ENCODE measurements around the gene MFSD1. TPM values are rescaled to one million over a fixed set of nuclear protein-coding genes. Genes with fewer than 3 reads are reported as not detected.

MFSD1 gene
- total RNA-seq, 1 experiment from 2014 or later = 116 TPM

DNA sequence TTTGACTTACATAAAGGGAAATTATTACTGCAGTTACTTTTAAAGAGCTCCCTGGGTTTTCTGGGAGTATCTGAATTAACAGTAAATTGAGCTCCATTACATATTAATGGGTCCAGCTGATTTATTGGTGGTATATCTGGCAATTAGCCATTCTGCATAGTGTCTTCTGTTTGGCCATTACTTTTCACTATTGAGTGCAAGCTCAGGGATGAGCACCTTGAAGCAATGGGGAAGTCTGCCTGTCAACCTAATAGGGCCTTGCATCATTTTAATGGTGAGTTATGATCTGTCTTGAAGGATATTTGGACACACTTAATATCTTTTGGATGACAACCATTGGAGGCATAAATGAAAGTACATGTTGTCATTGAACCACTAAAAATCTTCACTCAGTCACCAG is 73.8 kb downstream of the MFSD1 start:
- DNase-seq (ENCODE audit: low read depth) = no peak

Other genes starting within 250 kb of the MFSD1 start
- 10.7 and 11.5 TPM in 2 replicates for gene MLF1, start 230.9 kb upstream of the MFSD1 start, total RNA-seq (2014; rRNA removed)
- 58.2 and 75.2 TPM in 2 replicates for gene GFM1, start 157.5 kb upstream of the MFSD1 start, total RNA-seq (2014; rRNA removed)
- not detected in 2 replicates for gene LXN, start 129.4 kb upstream of the MFSD1 start, total RNA-seq (2014; rRNA removed)
- gene RARRES1, start 69.6 kb upstream of the MFSD1 start, total RNA-seq (2014; rRNA removed) = 0.26 and 0.34 TPM in 2 replicates